Peyer's patch (tissue), 4 donors: ENCODE measurements around the gene TRPM8. TPM values are rescaled to one million over a fixed set of nuclear protein-coding genes. Genes with fewer than 3 reads are reported as not detected.

Experiments used
- DNase-seq, 3 donors: peaks; one replicate each; pipeline ENCODE4 v3.0.0-alpha.2; 2017 to 2019
- H3K27ac ChIP-seq, 4 donors: fragments of 200-600 bp; sonication (generic); one replicate each; pipeline ENCODE4 v1.5.1; 2016 to 2019
- H3K27me3 ChIP-seq, 2 donors: fragments of 200-600 bp; sonication (generic); one replicate each; pipeline ENCODE4 v1.5.1; 2019
- H3K36me3 ChIP-seq, 3 donors: fragments of 200-600 bp; sonication (generic); one replicate each; pipeline ENCODE4 v1.5.1; 2016 to 2019
- H3K4me1 ChIP-seq, 4 donors: fragments of 200-600 bp; sonication (generic); one replicate each; pipeline ENCODE4 v1.5.1; 2016 to 2019
- H3K4me3 ChIP-seq, 4 donors: fragments of 200-600 bp; sonication (generic); 1 replicate in 3 of 4; 2 replicates in 1 of 4; pipeline ENCODE4 v1.5.1; 2016 to 2019; ENCODE audit warnings: mild to moderate bottlenecking in 1 of 4
- H3K9me3 ChIP-seq, 4 donors: fragments of 200-600 bp; sonication (generic); one replicate each; pipeline ENCODE4 v1.5.1; 2016 to 2019; ENCODE audit warnings: mild to moderate bottlenecking in 1 of 4
- POLR2A ChIP-seq, 2 donors: fragments of 450-650 bp; IDR thresholded peaks; one replicate each; pipeline ENCODE4 v1.5.1; 2017; ENCODE audit warnings: antibody characterized with exemption in 2 of 2, mild to moderate bottlenecking in 2 of 2, moderate library complexity in 2 of 2
- total RNA-seq, 4 donors: library from RNA; depleted of rRNA; stranded (reverse); fragments of >200 nt; gene quantifications; one replicate each; pipeline ENCODE4 v1.1.0, GENCODE V29; 2016
- TF ChIP-seq, protein P1 (sequence below), 6 experiments: fragments of 450-650 bp in 4 of 6; fragments of 200-600 bp in 2 of 6; sonication (generic) in 1 of 6; IDR thresholded peaks; one replicate each; pipeline ENCODE4 v1.5.1; 2017 to 2019; ENCODE audit warnings: antibody characterized with exemption in 6 of 6, mild to moderate bottlenecking in 3 of 6, moderate library complexity in 1 of 6

The TRPM8 gene
- total RNA-seq, 4 donors from 2014 or later = not detected

DNA sequence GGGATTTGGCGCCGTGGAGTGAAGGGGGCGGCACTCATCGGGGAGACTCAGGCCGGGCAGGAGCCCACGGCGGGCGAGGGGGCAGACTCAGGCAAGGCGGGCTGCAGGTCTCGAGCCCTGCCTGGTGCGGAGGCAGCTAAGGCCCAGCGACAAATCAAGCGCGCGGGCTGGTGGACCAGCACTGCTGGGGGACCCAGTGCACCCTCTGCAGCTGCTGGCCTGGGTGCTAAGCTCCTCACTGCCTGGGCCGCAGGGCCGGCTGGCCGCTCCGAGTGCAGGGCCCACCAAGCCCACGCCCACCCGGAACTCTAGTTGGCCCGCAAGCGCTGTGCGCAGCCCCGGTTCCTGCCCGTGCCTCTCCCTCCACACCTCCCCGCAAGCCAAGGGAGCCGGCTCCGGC, 107.1 kb downstream of the TRPM8 start:
- Histone ChIP-seq H3K36me3 (no peaks in the 10 kb centered on the region), H3K9me3 (no peaks in the 10 kb centered on the region), H3K4me3 (no peak overlapping the region), H3K27ac (no peak overlapping the region), H3K4me1 (peaks cover 0 to 4% (median 0%) of the 10 kb centered on the region in 4 donors), H3K27me3 (no peaks in the 10 kb centered on the region)
- TF ChIP-seq, protein P1, sequence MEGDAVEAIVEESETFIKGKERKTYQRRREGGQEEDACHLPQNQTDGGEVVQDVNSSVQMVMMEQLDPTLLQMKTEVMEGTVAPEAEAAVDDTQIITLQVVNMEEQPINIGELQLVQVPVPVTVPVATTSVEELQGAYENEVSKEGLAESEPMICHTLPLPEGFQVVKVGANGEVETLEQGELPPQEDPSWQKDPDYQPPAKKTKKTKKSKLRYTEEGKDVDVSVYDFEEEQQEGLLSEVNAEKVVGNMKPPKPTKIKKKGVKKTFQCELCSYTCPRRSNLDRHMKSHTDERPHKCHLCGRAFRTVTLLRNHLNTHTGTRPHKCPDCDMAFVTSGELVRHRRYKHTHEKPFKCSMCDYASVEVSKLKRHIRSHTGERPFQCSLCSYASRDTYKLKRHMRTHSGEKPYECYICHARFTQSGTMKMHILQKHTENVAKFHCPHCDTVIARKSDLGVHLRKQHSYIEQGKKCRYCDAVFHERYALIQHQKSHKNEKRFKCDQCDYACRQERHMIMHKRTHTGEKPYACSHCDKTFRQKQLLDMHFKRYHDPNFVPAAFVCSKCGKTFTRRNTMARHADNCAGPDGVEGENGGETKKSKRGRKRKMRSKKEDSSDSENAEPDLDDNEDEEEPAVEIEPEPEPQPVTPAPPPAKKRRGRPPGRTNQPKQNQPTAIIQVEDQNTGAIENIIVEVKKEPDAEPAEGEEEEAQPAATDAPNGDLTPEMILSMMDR (IDR thresholded peaks at IDR 0.05) = no peak
- no peak for DNase-seq

DNA sequence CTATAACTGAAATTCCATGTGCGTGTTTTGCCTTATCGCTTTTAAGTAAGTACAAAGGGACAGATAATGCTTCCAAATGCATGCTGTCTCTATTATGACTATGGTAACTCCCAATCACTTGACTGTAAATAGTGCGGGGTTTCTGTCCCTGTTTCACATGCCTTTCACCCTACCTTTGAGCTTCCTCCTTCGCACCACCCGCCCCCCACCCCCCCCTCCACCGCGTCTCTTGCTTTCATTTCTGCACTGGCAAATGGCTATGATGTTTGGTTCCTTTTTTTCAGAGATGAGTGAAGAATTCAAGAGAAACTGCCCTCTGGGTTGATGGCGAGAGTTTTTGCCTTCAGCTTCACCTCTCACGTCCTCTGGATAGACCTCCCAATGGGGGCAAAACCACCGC, 108.3 kb downstream of the TRPM8 start:
- DNase-seq = no peak
- H3K27ac ChIP-seq = peak overlapping the region in 2 of 4 donors; percentile 30 to 52
- peak overlapping the region; percentile 10 to 35 (median 24) for H3K4me3 ChIP-seq

DNA sequence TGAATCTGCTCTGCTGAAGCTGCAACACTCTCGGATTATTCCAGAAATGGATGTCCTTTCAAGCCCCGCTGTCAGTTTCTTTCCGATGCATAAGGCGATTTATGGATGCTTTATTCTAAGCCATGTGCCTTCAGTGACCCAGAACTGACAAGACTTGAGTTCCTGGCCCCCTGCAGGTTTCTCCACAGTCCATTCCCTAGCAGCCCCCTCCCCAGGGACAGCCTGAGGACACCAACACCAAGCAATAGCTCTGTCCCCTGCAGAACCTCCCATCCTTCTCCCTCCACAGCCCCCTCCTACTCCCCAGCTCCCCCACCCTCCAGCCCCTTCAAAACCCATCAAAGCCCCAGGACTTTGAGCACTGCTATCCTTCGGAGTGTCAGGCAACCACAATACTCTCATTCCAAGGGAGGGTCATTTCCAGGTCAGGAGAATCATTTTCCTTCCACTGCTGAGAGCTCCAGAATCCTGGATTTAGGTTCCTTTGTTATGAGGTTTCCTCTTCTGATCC, 108.8 kb downstream of the TRPM8 start:
- DNase-seq = no peak
- Histone ChIP-seq H3K27ac (peak overlapping the region in 2 of 4 donors; percentile 30 to 52), H3K4me3 (peak overlapping the region; percentile 10 to 35 (median 24)), H3K36me3 (no peaks in the 10 kb centered on the region), H3K9me3 (no peaks in the 10 kb centered on the region), H3K4me1 (peaks cover 0 to 4% (median 0%) of the 10 kb centered on the region in 4 donors), H3K27me3 (no peaks in the 10 kb centered on the region)
- TF ChIP-seq POLR2A (IDR thresholded peaks at IDR 0.05) = no peak
- TF ChIP-seq, protein P1 (IDR thresholded peaks at IDR 0.05) = no peak

More for the DNA sequence above, 108.3 kb downstream of the TRPM8 start:
- Histone ChIP-seq H3K36me3 (no peaks in the 10 kb centered on the region), H3K27me3 (no peaks in the 10 kb centered on the region), H3K4me1 (peaks cover 0 to 4% (median 0%) of the 10 kb centered on the region in 4 donors), H3K9me3 (no peaks in the 10 kb centered on the region)
- TF ChIP-seq, protein P1 (IDR thresholded peaks at IDR 0.05) = no peak
- TF ChIP-seq POLR2A (IDR thresholded peaks at IDR 0.05) = no peak

DNA sequence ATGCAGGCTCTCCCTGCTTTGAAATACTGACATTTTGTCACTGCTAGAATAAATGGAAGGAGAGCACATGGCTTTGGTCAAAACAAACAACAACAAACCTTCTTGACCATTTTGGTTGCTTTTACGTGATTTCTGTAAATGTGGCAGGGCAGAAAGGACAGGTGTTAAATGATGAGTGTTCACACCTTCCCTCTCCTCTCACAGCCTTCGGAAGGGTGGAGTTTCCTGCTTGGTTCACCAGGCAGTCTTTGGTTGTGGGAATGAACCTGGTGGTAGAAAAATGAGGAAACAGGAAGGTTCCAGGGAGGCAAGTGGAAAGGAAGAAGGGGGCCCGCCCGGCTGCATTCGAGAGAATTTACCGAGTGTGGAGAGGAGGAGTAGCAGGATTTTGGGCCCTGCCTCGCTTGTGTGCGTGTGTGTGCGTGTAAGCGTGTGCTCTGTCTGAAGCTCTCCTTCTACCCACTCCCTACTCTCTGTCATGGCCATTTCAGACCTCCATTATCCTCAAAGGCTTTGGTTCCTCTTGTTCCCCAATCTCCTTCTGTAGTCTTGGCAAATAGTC, 109.6 kb downstream of the TRPM8 start:
- H3K4me3 ChIP-seq = no peak overlapping the region
- H3K4me1 ChIP-seq = peaks cover 0 to 4% (median 0%) of the 10 kb centered on the region in 4 donors
- no peak overlapping the region for H3K27ac ChIP-seq
- DNase-seq = no peak
- no peak for TF ChIP-seq POLR2A (IDR thresholded peaks at IDR 0.05)
- TF ChIP-seq, protein P1 (IDR thresholded peaks at IDR 0.05) = no peak
- no peaks in the 10 kb centered on the region for H3K9me3 ChIP-seq
- H3K27me3 ChIP-seq = no peaks in the 10 kb centered on the region
- no peaks in the 10 kb centered on the region for H3K36me3 ChIP-seq

DNA sequence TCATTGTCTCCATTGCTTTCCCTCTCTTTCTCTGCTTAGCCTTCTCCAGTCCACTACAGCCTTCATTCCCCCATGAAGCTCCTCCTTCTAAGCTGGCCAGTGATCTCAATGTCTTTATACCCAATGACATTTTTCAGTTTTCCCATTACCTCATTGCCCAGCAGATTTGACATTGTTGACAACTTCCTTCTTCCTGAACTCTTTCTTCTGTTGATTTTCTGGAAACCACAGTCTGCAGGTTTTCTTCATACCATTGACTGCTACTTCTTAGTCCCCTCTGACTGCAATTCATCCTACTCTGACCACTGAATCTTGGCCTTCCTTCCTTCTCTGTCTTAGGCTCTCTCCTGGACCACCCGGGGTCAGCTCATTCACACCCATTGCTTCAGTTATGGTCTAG, 110.5 kb downstream of the TRPM8 start:
- Histone ChIP-seq H3K27ac (no peak overlapping the region), H3K4me1 (peaks cover 0 to 4% (median 0%) of the 10 kb centered on the region in 4 donors), H3K36me3 (no peaks in the 10 kb centered on the region), H3K27me3 (no peaks in the 10 kb centered on the region), H3K4me3 (no peak overlapping the region), H3K9me3 (no peaks in the 10 kb centered on the region)
- TF ChIP-seq, protein P1 (IDR thresholded peaks at IDR 0.05) = no peak
- TF ChIP-seq POLR2A (IDR thresholded peaks at IDR 0.05) = no peak
- DNase-seq = no peak
